ENCODE data around the gene CASD1. TPM values are rescaled to one million over a fixed set of nuclear protein-coding genes. Genes with fewer than 3 reads are reported as not detected.
A peak's percentile ranks its signal among the peaks of the same experiment; 100 is the strongest.

Gene CASD1
- total RNA-seq (2014; rRNA removed; shearing (Covaris generic)) = 11.1 and 12.3 TPM in 2 replicates
- 5.9 and 6.0 TPM in 2 replicates for polyA plus RNA-seq (2016; fragmentation: Nextera tagmentation; extraction: Ambion mirVana)

- WGBS, 2 experiments (ENCODE audit: low coverage in 1 of 2, low lambda C conversion rate in 2 of 2, missing lambda C conversion rate in 2 of 2) = 4 to 5% methylated on average over 29 to 39 of the region's 40 CpGs
- H3K4me3 ChIP-seq = peak within 1 kb of the TSS; percentile 76
- TF ChIP-seq EZH2phosphoT487 (IDR thresholded peaks at IDR 0.05; ENCODE audit: insufficient read depth, low read depth) = no peak
- no peak for TF ChIP-seq EZH2 (IDR thresholded peaks at IDR 0.05; ENCODE audit: insufficient read depth, poor library complexity, severe bottlenecking)
- peaks cover 15% of the 10 kb centered on the region for H3K79me2 ChIP-seq (ENCODE audit: insufficient read depth)
- no peaks in the 10 kb centered on the region for H3K27me3 ChIP-seq (replicated peaks; ENCODE audit: insufficient read depth)
- H4K20me1 ChIP-seq (ENCODE audit: insufficient read depth) = no peaks in the 10 kb centered on the region
- H3K36me3 ChIP-seq (ENCODE audit: low read depth) = no peaks in the 10 kb centered on the region
- peak within 1 kb of the TSS; percentile 93 for H3K4me2 ChIP-seq (ENCODE audit: unreplicated experiment)
- H3K4me1 ChIP-seq (ENCODE audit: insufficient read depth) = peaks cover 19% of the 10 kb centered on the region
- no peaks in the 10 kb centered on the region for H3K9me2 ChIP-seq (ENCODE audit: insufficient read depth)
- in situ Hi-C loops (cut with MboI) = no loop called here
- peak within 1 kb of the TSS; percentile 91 for H2AFZ ChIP-seq
- peaks cover 7% of the 10 kb centered on the region; the same call in 1 of the 2 replicates for H3F3A ChIP-seq (ENCODE audit: insufficient read depth)
- peak within 1 kb of the TSS; percentile 89 for H3K9ac ChIP-seq
- H3K9me3 ChIP-seq (ENCODE audit: low read depth) = no peaks in the 10 kb centered on the region
- peak within 1 kb of the TSS; percentile 12 for H3K27ac ChIP-seq
- DNase-seq = peak; percentile 44
These were observed at the start of gene CASD1 for GRCh38 chr7:94509264-94509886. TSS of gene CASD1 (plus strand) at chr7:94509809. CDS start at chr7:94510085, 276 bp downstream.

GRCh38 chr7:94466516-94466915 lies 43.1 kb upstream of the CASD1 start:
- Histone ChIP-seq H2AFZ (no peak overlapping the region), H3K9me2 (ENCODE audit: insufficient read depth) (no peaks in the 10 kb centered on the region), H3K79me2 (ENCODE audit: insufficient read depth) (no peaks in the 10 kb centered on the region), H4K20me1 (ENCODE audit: insufficient read depth) (no peaks in the 10 kb centered on the region), H3F3A (ENCODE audit: insufficient read depth) (no peaks in the 10 kb centered on the region), H3K4me3 (no peak overlapping the region), H3K4me2 (ENCODE audit: unreplicated experiment) (no peak overlapping the region), H3K9ac (no peak overlapping the region), H3K4me1 (ENCODE audit: insufficient read depth) (no peaks in the 10 kb centered on the region), H3K9me3 (ENCODE audit: low read depth) (peaks cover 1% of the 10 kb centered on the region), H3K36me3 (ENCODE audit: low read depth) (no peaks in the 10 kb centered on the region), H3K27ac (no peak overlapping the region), H3K27me3 (replicated peaks; ENCODE audit: insufficient read depth) (no peaks in the 10 kb centered on the region)
- DNase-seq = no peak
- no peak for TF ChIP-seq EZH2phosphoT487 (IDR thresholded peaks at IDR 0.05; ENCODE audit: insufficient read depth, low read depth)
- TF ChIP-seq EZH2 (IDR thresholded peaks at IDR 0.05; ENCODE audit: insufficient read depth, poor library complexity, severe bottlenecking) = no peak
- 37 to 40% methylated on average over 1 of the region's 1 CpG for WGBS, 2 experiments (ENCODE audit: low coverage in 1 of 2, low lambda C conversion rate in 2 of 2, missing lambda C conversion rate in 2 of 2)
- in situ Hi-C loops (cut with MboI) = loop anchor here (25.0 kb wide), 3 partner anchors 571 to 1021 kb away; partner anchors contain the start of gene ASB4

- in situ Hi-C loops (cut with MboI) = loop anchor here (25.0 kb wide), 3 partner anchors 566 to 1016 kb away; partner anchors contain the start of gene ASB4
- Histone ChIP-seq H3K36me3 (ENCODE audit: low read depth) (no peaks in the 10 kb centered on the region), H2AFZ (no peak overlapping the region), H3K4me2 (ENCODE audit: unreplicated experiment) (no peak overlapping the region), H3K9ac (no peak overlapping the region), H3K9me2 (ENCODE audit: insufficient read depth) (no peaks in the 10 kb centered on the region), H4K20me1 (ENCODE audit: insufficient read depth) (no peaks in the 10 kb centered on the region), H3K4me1 (ENCODE audit: insufficient read depth) (no peaks in the 10 kb centered on the region), H3K79me2 (ENCODE audit: insufficient read depth) (no peaks in the 10 kb centered on the region), H3K27ac (no peak overlapping the region), H3K4me3 (no peak overlapping the region), H3F3A (ENCODE audit: insufficient read depth) (no peaks in the 10 kb centered on the region), H3K27me3 (replicated peaks; ENCODE audit: insufficient read depth) (peaks cover 10% of the 10 kb centered on the region), H3K9me3 (ENCODE audit: low read depth) (peaks cover 3% of the 10 kb centered on the region)
- WGBS, 2 experiments (ENCODE audit: low coverage in 1 of 2, low lambda C conversion rate in 2 of 2, missing lambda C conversion rate in 2 of 2) = 50 to 53% methylated on average over 2 of the region's 2 CpGs
- DNase-seq = no peak
- TF ChIP-seq EZH2 (IDR thresholded peaks at IDR 0.05; ENCODE audit: insufficient read depth, poor library complexity, severe bottlenecking) = no peak
These were observed 38.0 kb upstream of the CASD1 start for GRCh38 chr7:94471604-94472003.

GRCh38 chr7:94472608-94473007 lies 37.0 kb upstream of the CASD1 start:
- no peaks in the 10 kb centered on the region for H3F3A ChIP-seq (ENCODE audit: insufficient read depth)
- no peak overlapping the region for H3K27ac ChIP-seq
- H3K36me3 ChIP-seq (ENCODE audit: low read depth) = no peaks in the 10 kb centered on the region
- no peaks in the 10 kb centered on the region for H3K79me2 ChIP-seq (ENCODE audit: insufficient read depth)
- no peak overlapping the region for H3K9ac ChIP-seq
- TF ChIP-seq EZH2phosphoT487 (IDR thresholded peaks at IDR 0.05; ENCODE audit: insufficient read depth, low read depth) (no peak), EZH2 (IDR thresholded peaks at IDR 0.05; ENCODE audit: insufficient read depth, poor library complexity, severe bottlenecking) (no peak)
- no peak overlapping the region for H3K4me2 ChIP-seq (ENCODE audit: unreplicated experiment)
- H2AFZ ChIP-seq = no peak overlapping the region
- 44 to 48% methylated on average over 1 of the region's 1 CpG for WGBS, 2 experiments (ENCODE audit: low coverage in 1 of 2, low lambda C conversion rate in 2 of 2, missing lambda C conversion rate in 2 of 2)
- no peaks in the 10 kb centered on the region for H3K9me2 ChIP-seq (ENCODE audit: insufficient read depth)
- peaks cover 16% of the 10 kb centered on the region for H3K27me3 ChIP-seq (replicated peaks; ENCODE audit: insufficient read depth)
- in situ Hi-C loops (cut with MboI) = loop anchor here (25.0 kb wide), 3 partner anchors 565 to 1015 kb away; partner anchors contain the start of gene ASB4
- no peak overlapping the region for H3K4me3 ChIP-seq
- H3K4me1 ChIP-seq (ENCODE audit: insufficient read depth) = no peaks in the 10 kb centered on the region
- no peak for DNase-seq
- no peaks in the 10 kb centered on the region for H4K20me1 ChIP-seq (ENCODE audit: insufficient read depth)
- peaks cover 3% of the 10 kb centered on the region for H3K9me3 ChIP-seq (ENCODE audit: low read depth)
